HG02973 (cell line): Measurements from ENCODE around the gene EFCAB6.

Source experiments
- ATAC-seq: cut with Tn5 transposase; IDR thresholded peaks from one replicate; pipeline ENCODE4 v1.9.1; 2021; ENCODE audit warnings: moderate library complexity; ENCODE audit not compliant: unreplicated experiment

Gene EFCAB6

DNA sequence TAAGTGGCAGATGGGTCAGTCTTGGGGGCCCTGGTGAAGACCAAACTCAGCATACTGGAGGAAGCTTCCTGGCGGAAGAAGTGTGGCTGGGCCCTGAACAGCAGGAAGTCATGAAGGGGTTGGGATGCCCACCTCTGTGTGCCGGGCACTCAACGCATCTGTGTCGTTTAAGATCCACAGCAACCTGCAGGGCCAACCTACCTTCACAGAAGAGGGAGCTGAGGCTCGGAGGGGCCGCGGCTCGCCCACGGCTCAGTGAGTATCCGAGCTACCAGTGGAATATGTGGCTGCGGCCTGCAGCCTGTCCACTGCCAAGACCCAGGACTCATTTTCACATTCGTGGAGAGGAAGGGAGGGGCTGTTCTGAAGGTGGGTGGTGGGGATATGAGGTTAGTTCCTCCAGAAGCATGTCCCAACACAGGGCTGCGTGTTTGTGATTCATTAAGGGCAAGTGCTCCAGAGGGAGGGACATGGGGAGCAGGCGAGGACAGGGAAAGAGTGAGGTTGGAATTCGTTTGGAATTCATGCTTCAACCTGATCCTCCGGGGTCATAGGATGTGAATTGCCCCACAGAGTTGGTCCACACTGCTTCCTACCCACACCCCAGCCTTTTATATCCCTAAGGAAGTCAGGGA, 300.7 kb downstream of the EFCAB6 start:
- ATAC-seq: no peak

DNA sequence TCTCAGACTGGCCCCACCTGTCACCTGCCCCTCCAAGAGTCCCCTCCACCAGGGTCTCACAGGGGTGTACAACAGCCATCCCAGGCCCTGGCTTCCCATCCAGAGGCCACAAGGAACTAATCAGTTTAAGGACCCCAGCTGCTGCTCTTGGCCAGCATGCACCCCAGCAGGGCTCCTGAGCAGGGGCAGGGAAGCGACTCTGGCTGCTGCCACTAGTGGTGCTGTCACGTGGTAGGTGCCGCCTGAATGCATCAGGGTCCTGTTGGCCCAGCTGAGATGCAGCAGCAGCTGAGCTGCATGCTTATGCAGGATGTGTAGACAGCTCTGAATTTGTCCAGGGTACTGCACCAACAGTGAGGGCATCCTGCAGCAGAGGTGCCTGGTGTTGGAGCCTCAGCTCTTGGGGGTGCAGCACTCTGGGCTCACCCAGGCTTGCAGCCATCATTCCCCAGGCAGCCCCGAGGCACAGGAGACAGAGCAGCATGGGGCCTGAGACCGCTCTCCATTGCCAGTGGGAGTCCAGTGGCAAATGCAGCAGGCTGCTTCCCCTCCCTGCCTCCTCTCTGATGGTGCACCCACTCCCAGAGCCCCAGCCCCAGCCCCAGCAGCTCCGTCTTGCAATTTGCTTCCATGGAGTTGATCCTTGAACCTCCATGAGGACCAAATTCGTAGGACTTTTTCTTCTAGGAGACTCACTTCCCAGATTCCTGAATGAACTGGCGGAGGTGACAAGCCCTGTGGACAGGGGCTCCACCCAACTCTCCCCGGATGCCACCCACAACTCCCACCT, 301.6 kb downstream of the EFCAB6 start:
- no peak for ATAC-seq

DNA sequence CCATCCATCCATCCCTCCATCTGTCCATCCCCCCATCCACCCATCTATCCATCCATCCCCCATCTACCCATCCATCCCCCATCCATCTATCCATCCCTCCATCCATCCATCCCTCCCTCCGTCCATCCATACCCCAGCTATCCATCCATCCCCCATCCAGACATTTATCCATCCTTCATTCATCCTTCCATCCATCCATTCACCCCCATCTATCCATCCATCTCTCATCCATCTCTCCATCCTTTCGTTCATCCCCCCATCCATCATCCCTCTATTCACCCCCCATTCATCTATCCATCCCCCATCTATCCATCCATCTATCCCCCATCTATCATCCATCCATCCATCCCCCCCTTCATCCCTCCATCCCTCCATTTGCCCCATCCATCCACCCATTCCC, 302.8 kb downstream of the EFCAB6 start:
- ATAC-seq: no peak

DNA sequence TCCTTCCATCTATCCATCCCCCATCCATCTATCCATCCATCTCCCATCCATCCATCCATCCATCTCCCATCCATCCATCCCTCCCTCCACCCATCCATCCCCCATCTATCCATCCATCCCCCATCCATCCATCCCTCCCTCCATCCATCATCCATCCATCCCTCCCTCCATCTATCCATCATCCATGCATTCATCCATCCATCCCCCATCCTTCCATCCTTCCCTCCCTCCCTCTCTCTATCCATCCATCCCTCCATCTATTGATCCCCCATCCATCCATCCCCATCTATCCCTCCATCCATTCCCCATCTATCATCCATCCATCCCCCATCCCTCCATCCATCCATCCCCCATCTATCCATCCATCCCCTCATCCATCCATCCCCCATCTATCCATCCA, 303.6 kb downstream of the EFCAB6 start:
- ATAC-seq: no peak

DNA sequence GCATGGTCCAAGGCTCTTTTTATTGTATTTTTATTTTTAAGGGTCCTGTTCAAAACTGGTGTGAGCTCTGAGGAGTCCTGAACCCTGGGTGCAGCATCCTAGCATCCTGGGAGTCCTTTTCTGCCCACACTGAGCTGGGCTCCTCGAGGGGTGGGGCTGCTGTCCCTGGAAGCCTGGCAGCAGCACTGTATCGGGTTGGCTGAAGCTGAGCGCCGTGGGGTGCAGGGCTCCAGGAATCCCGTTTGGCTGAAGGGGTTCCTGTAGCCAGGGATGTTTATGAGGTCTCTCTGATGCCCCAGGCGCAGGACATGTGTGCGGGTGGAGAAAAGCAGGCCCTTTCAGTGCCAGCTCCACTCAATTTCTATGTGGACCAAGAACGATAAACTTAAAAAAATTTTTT, 304.9 kb downstream of the EFCAB6 start:
- ATAC-seq: no peak

DNA sequence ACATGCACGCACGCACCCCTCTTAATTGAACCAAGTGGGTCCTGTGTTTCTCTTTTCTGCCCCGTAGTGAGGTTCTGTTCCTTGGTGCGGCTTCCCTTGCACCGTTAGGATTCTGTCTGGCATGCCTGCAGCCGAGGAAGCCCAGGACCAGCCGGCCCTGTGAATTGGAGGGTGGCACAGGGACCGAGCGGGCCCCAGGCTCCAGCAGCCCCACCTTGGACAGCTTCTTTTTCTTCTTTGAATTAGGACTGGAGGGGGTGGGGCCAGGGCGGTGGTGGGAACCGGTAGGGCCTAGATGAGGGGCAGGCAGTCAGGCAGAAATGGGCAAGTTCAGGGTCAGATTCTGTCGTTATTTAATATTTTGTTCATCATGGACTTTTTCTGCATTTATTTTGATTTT, 305.6 kb downstream of the EFCAB6 start:
- no peak for ATAC-seq

DNA sequence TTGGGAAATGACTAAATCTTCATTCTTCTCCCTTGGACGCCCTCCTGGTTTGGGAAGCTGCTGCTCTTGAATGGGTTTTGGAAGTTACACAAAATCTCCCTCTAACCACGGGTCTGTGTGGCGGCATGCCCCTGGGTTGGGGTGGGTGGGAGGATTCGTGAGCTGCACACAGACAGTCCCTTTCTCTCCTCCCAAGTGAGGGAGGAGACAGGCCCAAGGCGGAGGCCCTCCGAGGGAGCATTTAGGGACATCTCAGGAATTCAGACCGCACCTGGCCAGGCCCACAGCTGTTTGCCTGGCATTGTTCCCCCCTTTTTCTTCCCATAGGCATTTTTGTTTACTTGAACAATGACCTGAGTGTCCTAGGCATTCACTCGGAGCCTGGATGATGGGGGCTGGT, 306.2 kb downstream of the EFCAB6 start:
- ATAC-seq: no peak

DNA sequence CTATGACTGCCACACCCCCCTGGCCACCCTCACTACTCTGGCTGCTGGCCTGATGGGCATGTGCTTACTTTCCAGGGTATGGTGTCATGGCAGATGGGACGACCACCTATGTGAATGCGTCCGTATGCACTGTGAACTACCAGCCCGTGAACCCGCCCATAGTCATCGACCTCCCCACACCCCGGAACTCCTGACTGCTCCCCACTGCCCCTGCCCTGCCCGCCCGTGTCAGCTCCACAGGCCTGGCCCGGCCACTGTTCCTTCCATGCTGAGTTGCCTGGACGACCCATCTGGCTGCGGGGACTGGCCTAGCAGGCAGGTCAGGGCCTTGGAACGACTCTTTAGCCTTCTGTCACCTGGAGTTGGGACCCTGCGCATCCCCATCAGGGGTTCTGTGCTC, 306.7 kb downstream of the EFCAB6 start:
- ATAC-seq: no peak

DNA sequence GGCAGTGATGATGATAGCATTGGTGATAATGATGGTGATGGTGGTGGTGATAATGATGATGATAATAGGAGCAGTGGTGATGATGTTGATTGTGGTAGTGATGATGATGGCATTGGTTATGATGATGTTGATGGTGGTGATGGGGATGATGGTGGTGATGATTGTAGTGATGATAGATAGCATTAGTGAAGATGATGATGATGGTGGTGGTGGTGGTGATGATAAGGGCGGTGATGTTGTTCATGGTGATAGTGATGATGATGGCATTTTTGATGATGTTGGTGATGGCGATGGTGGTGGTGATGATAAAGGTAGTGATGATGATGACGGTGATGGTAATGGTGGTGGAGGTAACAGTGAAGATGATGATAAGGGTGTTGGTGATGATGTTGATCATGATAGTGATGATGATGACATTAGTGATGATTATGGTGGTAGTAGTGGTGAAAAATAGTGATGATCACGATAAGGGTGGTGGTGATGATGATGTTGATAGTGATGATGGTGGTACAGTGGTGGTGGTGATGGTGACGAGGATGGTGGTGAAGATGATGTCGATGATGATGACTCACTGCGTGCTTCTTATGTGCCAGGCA, 307.3 kb downstream of the EFCAB6 start:
- ATAC-seq: no peak

DNA sequence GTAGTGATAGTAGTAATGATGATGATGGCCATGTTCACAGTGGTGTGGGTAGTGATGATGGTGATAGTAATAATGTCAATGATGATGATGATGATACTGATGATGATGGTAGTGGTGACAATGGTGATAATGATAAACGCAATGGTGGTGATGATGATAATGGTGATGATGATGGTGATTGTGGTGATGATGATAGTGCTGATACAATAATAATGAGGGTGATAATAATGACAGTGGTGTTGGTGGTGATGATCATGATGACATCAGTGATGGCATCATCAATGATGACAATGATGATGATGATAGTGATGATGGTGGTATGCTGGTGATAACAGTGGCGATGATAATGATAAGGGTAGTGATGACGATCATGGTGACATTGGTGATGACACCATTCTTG, 308.0 kb downstream of the EFCAB6 start:
- ATAC-seq: no peak

DNA sequence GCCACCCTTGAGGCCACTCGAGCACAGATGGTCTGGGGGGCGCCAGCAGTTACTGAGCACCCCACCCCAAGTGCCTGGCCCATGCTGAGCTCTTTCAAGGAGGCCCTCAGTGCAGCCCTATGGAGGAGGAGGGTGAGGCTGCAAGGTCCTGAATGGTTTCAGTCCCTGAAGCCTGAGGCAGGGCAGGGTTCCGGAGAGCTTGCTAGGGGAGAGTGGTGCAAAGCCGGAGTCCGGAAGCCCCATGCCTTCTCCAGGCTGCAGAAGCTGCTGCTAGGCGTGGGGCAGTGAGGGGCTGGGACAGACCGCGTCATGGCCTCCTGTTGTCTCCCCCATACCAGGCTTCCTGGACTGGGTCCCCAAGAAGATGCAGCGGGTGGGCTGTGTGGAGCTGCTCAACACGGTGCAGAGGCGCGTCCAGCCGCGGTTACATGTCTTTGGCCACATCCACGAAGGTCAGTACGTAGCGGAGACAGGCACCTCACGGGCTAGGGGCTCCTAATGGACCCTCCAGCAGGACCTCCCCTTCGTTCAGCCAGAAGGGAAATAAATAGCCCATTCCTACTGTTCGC, 309.7 kb downstream of the EFCAB6 start:
- no peak for ATAC-seq

DNA sequence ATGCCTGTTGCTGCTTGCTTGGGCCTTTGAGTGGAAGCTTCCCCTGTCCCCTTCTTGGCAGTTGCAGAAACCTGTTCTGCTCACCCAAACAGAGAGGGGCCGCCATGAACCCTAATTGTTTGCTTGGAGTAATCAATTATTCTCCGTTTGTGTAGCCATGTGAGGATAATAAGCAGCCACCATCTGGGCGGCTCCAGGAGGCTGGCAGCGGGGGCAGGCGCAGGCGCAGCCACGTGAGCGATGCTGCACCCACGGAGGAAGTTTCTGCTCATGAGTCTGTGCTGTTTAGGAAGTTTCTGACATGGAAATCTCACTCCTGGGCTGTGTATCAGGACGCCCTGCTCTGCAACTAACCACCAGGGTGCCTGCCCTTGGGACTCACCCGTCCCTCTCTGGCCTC, 310.2 kb downstream of the EFCAB6 start:
- no peak for ATAC-seq

DNA sequence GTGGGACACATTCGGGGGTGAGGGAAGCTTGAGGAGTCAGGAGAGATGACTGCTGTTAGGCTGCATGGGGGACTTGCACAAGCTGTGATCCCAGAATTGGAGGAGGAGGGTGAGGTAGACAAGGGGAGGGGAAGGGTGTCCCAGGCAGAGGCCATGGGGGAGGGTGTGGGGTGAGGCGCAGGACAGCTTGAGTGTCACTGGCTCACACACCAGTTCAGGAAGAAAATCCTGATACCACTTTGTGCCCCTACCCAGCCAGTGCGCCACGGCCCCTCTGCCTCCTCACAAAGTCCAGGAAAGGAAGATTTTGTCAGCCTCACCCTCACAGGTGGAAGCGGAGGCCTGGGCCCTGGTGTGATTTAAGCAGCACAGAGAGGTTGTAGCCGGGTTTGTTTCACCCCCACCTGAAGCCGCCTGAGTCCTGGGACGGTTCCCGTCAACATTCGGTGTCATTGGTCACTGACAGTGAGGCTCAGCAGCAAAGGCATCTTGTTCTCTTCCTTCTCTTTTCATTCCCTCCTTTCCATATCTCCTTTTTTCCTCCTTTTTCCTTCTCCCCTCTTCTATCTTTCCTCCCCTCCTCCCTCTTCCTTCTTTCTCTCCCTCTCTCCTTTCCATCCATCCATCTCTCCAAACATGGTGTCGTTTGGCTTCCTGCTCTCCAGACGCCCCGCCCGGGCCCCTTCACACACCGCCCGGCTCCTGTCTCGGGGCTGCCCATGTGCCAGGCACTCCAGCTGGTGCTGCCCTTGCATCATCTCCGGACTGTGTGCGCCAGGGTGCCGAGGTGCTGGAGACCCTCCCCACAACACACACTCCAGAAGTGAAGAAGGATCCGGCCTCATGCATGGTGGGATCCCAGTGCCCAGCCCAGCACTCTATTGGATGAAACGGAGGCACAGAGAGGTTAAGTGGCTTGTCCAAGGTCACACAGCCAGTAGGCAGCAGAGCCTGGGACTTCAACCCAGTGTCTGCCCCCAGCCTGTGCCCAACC, 311.0 kb downstream of the EFCAB6 start:
- ATAC-seq: no peak

DNA sequence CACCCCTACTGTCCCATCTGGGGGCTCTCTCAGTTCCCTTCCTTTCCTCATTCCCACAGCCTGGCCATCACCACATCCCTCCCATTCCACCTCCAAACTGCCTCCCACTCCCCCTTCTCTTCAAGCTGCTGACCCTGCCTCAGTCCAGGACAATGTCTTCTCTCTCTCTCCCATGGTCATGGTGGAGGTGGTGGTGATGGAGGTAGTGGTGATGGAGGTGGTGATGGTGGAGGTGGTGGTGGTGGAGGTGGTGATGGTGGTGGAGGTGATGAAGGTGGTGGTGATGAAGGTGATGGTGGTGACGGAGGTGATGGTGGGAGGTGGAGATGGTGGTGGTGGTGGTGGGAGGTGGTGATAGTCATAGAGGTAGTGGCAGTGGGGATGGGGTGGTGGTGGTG, 313.2 kb downstream of the EFCAB6 start:
- ATAC-seq: no peak

DNA sequence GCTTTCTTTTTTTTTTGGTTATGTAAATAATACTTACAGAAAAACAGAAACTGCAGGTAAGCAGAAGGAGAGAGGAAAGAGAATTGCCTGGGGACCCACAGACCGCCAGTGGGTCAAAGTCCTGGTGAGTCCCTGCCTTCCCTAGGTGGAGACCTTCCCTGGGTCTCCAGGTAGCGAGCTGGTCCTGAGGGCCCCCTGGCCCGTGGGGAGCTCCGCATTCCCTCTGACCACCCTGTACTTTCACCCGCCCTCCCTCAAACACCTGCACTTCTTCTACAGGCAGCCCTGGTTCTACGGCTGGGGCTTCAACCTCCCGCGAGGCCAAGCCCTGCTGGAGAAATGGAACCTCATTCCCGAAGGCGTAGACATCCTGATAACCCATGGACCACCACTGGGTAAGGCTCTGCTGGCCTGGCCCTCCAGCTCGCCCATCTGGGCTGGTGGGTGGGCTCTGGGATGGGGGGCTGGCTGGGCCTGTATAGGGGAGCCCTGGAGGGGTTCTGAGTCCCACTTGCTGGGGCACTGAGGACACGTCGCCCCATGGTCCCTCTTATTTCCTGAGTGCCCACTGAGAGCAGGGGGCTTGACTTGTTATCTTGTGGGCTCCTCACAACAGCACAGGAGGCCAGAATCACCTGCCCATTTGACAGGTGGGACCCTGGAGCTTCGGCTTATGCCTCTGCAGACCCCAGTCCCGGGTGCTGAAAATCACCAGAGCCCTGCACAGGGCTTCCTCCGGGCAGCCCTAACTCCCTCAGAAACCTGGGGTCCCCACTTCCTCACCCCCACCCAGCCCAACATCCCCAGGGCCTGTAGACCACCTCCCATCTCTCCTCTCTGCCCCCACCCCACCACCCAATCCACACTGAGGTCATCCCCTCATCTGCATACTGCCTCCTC, 313.9 kb downstream of the EFCAB6 start:
- ATAC-seq: no peak

DNA sequence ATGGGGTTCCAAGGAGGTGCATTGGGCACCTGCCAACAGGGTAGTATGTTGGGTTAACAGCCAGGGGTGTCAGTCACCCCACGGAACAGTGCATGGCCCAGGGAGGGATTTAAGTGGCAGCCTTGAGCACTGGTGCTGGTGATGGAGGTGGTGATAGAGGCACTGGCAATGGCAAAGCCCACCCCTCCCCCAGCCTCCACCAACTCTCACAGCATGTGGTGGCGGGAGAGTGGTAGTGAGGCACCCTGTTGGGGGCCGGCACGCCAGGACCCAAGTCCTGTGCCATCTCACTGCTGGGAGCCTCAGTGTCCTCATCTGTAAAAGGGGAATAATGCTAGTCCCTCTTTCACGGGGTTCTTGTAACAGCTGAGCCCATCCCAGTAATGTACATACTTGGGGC, 318.8 kb downstream of the EFCAB6 start:
- no peak for ATAC-seq

DNA sequence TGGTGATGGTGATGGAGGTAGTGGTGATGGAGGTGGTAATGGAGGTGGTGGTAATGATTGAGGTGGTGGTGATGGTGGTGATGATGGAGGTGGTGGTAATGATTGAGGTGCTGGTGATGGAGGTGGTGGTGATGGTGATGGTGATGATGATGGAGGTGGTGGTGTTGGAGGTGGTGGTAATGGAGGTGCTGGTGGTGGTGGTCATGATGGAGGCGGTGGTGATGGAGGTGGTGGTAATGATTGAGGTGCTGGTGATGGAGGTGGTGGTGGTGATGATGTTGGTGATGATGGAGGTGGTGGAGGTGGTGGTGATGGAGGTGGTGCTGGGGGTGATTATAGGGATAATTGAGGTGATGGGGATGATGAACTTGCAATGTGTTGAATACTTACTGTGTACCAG, 320.4 kb downstream of the EFCAB6 start:
- ATAC-seq: no peak

DNA sequence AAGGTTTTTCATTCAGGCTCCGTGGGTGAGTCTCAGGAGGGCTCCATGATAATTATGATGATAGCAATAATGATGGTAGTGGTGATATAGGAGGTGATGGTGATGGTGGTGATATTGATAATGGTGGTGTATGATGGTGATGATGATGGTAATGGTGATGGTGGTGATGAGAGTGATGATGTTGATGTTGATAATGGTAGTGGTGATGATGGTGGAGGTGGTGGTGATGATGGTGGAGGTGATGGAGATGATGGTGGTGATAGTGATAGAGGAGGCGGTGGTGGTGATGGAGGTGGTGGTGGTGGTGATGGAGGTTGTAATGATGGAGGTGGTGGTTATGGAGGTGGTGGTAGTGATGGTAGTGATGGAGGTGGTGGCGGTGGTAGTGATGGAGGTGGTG, 320.9 kb downstream of the EFCAB6 start:
- no peak for ATAC-seq

DNA sequence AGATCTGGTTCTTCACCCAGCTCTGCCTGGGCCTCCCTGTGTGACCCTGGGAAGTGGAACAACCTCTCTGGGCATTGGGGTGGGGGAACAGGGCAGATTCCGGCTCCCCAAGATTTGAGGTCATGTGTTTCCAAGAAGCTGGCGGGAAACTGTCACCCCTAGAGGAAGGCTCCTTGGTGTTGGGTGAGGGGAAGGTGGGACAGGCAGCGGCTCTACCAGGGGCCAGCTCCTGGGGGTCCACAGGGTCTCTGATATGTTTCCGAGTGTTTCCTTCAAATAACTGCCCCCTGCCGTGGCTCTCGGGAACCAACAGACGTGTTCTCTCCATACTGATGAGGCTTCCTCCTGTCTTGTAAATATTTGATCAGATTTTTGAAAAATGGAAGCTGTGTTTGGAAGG, 321.8 kb downstream of the EFCAB6 start:
- no peak for ATAC-seq

DNA sequence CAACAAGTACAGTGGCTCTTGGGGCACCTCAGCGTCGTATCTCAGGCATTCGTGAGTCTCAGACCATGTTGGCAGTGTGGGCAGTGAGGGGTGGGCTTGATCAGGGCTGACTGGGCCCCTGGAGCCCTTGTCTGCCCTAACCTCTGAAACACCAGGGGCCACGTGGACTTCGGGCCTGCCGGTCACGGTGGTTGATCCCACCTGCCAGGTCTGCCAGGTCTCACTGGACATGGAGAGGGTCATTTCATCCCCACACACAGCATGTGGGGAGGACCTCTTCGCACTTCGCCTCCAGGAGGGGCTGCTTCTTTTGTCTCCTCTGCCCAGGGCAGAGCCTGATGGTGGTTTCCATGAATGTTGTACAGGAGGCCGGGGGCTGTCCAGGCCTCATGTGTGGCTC, 323.2 kb downstream of the EFCAB6 start:
- ATAC-seq: no peak
